RCC 7860 (cell line): ENCODE measurements around the gene GSTM5.
"Not testable (repeated sequence)": the region's sequence is repeated elsewhere in the genome, so short reads cannot be mapped to it uniquely, and the experiment has no call there.

ENCODE experiments used
- DNase-seq: peaks from one replicate; pipeline ENCODE4 v3.0.0-alpha.2; 2015; ENCODE audit warnings: low spot score
- FAIRE-seq: peaks from 2 replicates; lab custom pipeline; 2012; peaks lifted over from hg19 to GRCh38; lab: Jason Lieb, UNC

The GSTM5 gene

DNA sequence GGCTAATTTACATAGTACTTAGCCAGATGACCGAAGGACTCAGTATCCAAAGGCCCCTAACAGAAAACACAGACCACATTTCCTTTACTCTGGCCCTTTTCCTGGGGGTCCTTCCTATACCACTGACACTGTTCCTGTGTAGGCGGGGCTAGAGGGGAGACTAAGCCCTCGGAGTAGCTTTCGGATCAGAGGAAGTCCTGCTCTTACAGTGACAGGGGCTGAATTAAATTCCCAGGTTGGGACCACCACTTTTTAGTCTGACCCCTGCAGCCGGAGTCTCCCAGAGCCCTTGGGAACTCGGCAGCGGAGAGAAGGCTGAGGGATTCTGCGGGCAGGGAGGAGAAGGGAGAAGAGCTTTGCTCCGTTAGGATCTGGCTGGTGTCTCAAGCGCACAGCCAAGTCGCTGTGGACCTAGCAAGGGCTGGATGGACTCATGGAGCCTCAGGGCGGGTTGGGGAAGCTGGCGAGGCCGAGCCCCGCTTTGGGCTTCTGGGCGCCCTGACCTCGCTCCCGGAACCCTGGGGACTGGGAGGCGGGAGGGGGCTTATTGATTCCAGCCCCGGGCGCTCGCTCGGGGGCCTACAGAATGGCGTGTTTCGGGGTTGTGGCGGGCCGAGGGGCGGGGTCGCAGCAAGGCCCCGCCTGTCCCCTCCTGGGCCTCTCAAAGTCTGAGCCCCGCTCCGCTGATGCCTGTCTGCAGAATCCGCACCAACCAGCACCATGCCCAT lies at the start of gene GSTM5:
Gene GSTM5, plus strand, starts transcription at position 659 of the 728 bp plus-strand sequence. Its CDS starts 62 bp downstream, at position 721.
- DNase-seq, FAIRE-seq: not testable (repeated sequence)

DNA sequence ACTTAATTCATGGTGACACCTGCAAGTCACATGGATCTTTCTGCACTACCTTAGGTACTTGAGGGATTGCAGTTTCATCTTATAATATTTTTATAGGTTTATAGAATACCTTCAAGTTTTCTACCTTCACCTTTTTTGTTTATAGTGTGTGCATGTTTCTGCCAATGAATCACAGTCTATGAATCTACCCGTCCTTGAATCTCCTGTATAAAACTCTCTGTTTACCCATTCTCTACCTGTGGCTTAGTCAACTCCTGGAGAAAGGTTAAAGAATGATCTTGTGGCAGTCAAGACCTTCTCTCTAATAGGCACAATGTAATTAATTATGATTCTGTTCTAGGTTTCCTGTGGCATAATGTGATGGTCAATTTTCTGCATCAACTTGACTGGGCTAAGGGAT lies 47.4 kb upstream of the GSTM5 start:
- no peak for DNase-seq
- no peak for FAIRE-seq

DNA sequence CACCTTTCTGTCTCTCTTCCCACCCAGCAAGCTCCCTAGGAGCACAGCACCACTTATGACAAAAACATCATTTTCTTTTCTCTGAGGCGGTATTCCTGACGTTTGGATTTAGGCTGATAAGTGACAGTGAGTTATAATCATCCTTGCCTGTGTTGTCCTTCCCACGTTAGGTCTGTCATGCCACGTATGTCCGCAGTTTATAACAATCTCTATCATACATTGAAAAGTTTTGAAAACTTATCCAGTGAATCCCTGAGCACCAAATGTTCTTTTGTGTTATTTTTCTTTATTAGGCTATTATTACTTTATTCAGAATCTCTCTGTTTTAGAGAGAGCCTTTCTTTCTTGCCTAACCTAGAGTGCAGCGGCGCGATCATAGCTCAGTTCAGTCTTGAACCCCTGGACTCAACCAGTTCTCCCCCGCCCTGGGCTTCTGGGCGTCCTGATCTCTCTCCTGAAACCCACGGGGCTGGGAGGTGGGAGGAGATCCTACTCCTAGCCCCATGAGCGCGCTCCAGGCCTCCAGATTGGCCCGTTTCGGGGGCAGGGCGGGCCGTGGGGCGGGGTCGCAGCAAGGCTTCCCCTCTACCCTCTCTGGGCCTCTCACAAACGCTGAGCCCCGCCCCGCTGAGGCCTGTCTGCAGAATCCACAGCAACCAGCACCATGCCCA lies 44.5 kb upstream of the GSTM5 start, which contains the start of gene GSTM2:
Gene GSTM2, plus strand, starts transcription at position 606 of the 671 bp plus-strand sequence. Its CDS starts 59 bp downstream, at position 665.
- no peak for FAIRE-seq
- DNase-seq = no peak

DNA sequence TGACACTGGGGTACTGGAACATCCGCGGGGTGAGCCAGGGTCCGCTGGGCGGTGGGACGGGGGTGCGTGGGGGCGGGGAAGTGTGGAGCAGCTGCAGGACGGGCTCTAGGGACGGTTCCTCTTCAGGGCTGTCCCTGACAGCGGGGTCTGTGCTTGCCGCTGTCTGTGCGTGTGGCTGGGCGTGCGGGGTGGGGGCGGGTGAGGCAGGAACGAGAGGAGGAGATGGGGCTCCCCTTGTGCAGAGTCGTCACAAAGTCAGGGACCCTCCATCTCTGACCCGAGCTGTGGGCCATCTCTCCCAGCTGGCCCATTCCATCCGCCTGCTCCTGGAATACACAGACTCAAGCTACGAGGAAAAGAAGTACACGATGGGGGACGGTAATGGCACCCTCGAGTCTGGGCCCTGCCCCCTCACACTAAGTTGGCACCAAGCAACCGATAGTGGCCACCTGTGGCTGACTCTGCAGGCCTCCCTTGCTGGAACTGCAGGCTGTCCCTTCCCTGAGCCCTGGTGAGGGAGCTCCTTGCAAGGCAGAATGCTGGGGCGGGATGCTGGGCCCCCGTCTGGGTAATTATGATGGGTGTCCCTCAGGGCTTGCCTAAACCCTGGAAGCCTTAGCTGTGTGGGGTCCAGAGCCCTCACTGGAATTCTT lies 43.8 kb upstream of the GSTM5 start:
- FAIRE-seq = no peak
- DNase-seq = no peak

DNA sequence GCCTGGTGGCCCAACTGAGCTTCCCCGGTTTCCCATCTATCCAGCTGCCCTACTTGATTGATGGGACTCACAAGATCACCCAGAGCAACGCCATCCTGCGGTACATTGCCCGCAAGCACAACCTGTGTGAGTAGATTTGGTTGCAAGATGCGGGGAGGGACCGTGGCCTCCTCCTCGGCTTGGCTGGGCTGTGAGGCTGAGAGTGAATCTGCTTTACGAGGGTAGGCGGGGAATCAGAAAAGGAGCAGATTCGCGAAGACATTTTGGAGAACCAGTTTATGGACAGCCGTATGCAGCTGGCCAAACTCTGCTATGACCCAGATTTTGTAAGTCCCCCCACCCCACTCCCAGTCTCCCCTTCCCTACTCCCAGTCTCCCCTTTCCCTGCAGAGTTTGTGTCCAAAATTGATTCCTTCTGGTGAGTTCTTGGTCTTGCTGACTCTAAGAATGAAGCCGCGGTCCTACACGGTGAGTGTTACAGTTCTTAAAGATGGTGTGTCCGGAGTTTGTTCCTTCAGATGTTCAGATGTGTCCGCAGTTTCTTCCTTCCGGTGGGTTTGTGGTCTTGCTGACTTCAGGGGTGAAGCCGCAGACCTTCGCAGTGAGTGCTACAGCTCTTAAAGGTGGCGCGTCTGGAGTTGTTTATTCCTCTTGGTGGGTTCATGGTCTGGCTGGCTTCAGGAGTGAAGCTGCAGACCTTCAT lies 42.7 kb upstream of the GSTM5 start:
- FAIRE-seq = no peak

DNA sequence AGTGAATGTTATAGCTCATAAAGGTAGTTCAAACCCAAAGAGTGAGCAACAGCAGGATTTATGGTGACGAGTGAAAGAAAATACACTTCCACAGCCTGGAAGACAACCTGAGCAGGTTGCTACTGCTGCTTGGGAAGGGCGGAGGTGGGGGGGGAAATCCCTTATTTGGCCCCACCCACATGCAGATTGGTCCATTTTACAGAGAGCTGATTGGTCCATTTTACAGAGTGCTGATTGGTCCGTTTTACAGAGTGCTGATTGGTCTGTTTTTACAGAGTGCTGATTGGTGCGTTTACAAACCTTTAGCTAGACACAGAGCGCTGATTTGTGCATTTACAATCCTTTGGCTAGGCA lies 42.1 kb upstream of the GSTM5 start:
- FAIRE-seq, DNase-seq: not testable (repeated sequence)

More for the DNA sequence above, 42.7 kb upstream of the GSTM5 start:
- no peak for DNase-seq

DNA sequence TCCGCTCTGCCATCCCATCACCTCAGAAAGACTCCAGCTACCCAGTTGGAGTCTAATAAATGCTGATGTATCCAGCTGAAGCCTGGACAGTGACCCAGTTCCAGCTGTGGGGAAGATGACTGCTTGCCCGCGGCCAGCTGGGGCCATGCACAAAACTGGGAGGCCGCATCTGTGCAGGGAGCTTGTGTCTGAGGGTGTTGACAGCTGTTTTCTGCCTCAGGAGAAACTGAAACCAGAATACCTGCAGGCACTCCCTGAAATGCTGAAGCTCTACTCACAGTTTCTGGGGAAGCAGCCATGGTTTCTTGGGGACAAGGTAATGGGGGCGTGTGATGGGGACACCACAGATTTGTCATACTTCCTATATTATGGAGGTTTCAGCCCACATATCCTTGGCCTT lies 41.0 kb upstream of the GSTM5 start:
- FAIRE-seq (no peak), DNase-seq (no peak)

DNA sequence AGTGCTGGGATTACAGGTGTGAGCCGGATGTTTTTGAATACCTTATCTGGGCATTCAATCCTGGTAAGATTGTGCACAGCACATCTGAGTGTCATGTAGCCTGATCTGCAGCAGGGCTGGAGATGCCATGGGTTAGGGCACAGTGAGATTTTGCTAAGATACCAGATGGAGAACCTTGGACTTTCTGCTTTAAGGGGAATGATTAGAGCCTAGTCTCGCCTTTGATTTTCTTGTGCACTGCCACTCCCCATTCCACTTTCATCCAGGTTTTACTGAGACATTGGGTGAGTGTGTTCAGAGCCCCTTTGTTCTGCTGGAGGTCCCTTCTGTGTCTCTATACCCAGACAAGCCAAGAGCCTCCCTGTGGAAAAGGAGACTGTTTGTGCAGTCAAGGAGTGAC lies 38.2 kb upstream of the GSTM5 start:
- DNase-seq, FAIRE-seq: not testable (repeated sequence)

DNA sequence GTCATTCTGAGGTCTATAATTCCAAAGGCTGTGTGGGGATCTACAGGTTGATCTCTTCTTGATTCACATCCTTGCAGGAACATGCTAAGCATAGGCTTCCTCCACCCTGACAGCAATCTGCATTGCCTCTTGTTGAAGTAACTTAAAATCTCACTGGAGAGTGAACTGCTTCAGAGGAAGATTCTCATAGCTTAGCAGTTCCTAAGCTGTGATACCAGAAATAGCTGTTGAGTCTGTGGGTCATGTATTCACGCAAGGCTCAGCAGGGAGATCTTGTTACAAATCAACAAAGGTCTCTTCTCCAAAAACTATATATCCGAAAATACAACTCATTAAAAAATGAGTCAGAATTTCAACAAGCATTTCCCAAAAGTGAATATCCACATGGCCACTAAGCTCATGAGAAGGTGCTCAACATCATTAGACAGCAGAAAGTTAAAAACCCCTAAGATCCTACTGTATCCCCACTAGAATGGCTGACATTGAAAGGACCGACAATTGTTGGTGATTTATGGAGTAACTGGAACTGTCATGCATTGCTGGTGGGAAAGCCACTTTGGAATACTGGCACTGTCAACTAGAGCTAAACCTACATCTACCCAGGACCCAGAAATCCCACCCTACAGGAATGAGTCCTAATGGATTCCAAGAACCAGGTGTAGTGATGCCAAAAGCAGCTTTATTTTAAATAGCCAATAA lies 35.2 kb upstream of the GSTM5 start:
- FAIRE-seq, DNase-seq: not testable (repeated sequence)

DNA sequence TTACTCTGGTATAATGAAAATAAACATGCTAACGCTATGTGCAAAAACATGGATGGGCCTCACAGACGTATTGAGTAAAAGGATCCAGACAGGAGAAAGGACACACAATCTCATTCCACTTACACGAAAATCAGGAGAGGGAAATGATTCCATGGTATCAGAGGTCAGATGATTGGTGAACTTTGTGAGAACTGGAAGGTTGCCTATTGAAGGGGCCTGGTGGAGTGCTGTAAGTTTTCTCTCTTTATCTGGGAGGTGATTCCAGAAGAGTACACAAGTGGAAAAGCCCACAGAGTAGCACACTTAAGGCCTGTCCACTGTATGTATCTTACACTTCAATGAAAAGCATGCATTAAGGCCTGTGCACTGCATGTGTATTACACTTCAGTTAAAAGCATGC lies 34.6 kb upstream of the GSTM5 start:
- FAIRE-seq (no peak), DNase-seq (no peak)

DNA sequence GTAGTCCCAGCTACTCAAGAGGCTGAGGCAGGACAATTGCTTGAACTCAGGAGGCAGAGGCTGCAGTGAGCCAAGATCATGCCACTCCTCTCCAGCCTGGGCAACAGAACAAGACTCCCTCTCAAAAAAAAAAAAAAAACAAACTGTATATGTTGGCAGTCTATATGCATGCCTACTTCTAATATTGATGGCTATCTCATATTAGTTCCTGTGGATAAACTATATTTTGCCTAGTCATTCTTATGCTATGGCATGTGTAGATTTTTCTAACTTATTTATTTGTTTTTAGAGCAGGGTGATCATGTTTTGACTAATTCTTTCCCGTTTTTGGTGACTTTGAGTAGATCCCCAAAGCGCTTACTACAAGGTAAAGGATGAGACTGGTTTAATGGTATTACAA lies 33.4 kb upstream of the GSTM5 start:
- not testable (repeated sequence) for DNase-seq, FAIRE-seq

DNA sequence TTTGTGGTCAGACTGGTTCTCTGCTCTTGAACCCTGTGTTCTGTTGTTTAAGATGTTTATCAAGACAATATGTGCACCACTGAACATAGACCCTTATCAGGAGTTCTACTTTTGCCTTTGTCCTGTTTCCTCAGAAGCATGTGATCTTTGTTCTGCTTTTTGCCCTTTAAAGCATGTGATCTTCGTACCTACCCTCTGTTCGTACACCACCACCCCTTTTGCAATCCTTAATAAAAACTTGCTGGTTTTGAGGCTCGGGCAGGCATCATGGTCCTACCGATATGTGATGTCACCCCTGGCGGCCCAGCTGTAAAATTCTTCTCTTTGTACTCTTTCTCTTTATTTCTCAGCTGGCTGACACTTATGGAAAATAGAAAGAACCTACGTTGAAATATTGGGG lies 27.3 kb upstream of the GSTM5 start:
- not testable (repeated sequence) for FAIRE-seq, DNase-seq

DNA sequence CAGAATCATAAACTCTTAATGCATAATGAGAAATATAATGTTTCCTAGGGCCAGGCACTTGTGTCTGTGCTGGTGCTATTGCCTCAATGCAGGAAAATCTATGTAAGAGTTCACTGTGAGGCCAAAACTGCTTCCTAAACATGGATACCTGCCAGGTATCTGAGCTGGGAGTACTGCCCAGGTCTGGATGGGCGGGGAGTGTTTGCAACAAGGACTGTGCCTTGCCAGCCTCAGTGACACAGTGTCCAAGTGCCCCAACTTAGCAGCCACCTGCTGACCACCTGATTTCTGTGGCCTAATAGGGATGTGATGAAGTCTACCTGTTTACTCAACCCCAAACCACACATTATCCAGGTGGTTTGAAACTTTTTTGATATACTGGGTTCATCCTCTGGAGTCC lies 26.7 kb upstream of the GSTM5 start:
- not testable (repeated sequence) for FAIRE-seq

DNA sequence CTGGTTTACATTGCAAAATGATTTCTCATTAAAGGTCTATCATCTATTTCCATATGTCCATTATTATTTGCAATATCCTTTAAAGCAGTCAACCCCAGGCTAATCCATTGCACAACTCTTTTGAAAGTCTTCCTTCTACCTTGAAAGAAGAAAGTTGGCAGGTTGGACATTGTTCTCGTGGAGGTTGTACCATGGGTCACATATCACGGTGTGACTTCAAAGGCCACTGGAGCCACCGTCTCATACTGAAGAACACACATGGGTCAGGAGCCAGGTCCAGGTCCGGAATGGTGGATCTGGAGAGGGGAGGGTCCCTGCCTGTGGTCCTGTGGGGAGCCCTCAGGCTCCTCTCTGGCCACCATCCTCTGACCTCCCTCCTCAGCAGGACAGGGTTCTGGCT lies 26.2 kb upstream of the GSTM5 start:
- FAIRE-seq, DNase-seq: not testable (repeated sequence)

More for the DNA sequence above, 26.7 kb upstream of the GSTM5 start:
- DNase-seq = not testable (repeated sequence)

DNA sequence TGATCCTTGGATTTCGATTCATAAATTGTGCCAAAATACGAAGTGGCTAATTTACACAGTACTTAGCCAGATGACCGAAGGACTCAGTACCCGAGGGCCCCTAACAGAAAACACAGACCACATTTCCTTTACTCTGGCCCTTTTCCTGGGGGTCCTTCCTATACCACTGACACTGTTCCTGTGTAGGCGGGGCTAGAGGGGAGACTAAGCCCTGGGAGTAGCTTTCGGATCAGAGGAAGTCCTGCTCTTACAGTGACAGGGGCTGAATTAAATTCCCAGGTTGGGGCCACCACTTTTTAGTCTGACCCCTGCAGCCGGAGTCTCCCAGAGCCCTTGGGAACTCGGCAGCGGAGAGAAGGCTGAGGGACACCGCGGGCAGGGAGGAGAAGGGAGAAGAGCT lies 24.9 kb upstream of the GSTM5 start:
- not testable (repeated sequence) for FAIRE-seq, DNase-seq

DNA sequence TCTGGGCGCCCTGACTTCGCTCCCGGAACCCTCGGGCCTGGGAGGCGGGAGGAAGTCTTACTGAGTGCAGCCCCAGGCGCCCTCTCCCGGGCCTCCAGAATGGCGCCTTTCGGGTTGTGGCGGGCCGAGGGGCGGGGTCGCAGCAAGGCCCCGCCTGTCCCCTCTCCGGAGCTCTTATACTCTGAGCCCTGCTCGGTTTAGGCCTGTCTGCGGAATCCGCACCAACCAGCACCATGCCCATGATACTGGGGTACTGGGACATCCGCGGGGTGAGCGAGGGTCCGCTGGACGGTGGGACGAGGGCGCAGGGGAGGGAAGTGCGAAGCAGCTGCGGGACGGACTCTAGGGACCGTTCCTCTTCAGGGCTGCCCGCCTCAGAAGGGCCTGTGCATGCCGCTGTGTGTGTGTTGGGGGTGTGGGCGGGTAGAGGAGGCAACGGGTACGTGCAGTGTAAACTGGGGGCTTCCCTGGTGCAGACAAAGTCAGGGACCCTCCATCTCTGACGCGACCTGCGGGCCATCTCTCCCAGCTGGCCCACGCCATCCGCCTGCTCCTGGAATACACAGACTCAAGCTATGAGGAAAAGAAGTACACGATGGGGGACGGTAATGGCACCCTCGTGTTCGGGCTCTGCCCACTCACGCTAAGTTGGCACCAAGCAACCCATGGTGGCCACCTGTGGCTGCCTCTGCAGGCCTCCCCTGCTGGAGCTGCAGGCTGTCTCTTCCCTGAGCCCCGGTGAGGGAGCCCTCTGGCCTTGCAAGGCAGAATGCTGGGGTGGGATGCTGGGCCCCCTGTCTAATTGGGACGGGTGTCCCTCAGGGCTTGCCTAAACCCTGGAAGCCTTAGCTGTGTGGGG lies 24.2 kb upstream of the GSTM5 start, which contains the start of gene GSTM1:
Gene GSTM1, plus strand, starts transcription at position 177 of the 859 bp plus-strand sequence. Its CDS starts 57 bp downstream, at position 234.
- FAIRE-seq (no peak), DNase-seq (no peak)

DNA sequence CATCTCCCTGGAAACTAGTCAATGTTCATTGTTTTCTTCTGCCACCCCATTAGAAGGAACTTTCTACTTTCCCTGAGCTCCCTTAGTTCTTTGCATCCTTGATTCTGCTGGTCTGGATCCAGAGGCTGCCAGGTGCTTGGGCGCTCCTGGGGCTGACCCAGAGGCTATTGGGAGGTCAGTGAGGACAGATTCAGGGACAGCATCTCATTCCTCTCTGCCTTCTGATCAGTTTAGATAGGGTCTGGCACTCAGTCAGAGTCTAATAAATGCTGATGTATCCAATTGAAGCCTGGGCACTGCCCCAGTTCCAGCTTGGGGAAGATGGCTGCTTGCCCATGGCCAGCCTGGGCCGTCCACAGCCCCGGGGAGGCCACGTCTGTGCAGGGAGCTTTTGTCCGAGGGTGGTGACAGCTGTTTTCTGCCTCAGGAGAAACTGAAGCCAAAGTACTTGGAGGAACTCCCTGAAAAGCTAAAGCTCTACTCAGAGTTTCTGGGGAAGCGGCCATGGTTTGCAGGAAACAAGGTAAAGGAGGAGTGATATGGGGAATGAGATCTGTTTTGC lies 22.1 kb upstream of the GSTM5 start:
- DNase-seq = no peak
- FAIRE-seq = no peak

DNA sequence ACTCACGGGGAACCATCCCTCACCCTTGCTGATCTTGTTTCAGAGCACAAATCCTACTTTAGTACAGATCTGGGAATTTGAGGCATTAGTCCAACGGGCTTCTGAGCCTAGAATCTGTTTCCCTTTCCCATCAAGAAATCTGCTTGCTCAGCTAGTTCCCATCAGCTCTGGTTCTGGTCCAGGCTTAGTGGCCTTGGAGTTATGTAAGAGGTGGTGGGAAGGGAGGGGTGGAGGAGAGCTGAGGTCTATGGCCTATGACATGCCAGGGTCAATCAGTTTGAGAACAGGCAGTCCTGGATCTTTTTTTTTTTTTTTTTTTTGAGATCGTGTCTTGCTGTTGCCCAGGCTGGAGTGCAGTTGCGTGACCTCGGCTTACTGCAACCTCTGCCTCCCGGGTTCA lies 20.3 kb upstream of the GSTM5 start:
- FAIRE-seq (no peak), DNase-seq (no peak)

DNA sequence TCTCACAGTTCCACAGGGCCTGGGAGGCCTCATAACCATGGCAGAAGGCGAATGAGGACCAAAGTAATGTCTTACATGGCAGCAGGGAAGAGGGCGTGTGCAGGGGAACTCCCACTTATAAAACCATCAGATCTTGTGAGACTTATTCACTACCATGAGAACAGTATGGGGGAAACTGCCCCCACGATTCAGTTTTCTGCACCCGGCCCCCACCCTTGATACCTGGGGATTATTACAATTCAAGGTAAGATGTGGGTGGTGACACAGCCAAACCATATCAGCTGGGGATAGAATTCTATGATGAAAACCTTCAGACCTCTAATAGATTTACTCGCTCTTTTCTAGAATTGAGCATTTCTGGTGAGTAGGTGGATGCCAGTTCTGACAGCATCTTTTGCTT lies 17.7 kb upstream of the GSTM5 start:
- not testable (repeated sequence) for FAIRE-seq, DNase-seq
